Middle frontal gyrus (tissue), 1 donor: Measurements from ENCODE around the gene CSTF1.

Source experiments
- DNase-seq: peaks from one replicate; pipeline ENCODE4 v3.0.0-alpha.2; 2015; ENCODE audit warnings: low spot score; ENCODE audit errors: extremely low spot score

CSTF1 gene

DNA sequence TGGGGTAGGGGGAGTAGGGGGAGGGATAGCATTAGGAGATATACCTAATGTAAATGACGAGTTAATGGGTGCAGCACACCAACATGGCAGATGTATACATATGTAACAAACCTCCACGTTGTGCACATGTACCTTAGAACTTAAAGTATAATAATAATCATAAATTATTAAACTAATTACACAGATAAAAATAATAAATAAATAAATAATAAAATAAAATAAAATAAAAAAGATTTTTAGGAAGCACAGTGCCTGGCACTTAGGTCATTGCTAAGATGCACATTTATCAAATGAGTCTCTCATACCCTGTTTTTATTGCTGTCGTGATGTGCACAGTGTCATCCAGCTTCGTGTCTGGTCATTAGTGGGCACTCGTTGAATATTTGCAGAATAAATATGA is 57.0 kb downstream of the CSTF1 start:
- DNase-seq: no peak

GRCh38 chr20:56451056-56451765 is 58.8 kb downstream of the CSTF1 start:
- no peak for DNase-seq

DNA sequence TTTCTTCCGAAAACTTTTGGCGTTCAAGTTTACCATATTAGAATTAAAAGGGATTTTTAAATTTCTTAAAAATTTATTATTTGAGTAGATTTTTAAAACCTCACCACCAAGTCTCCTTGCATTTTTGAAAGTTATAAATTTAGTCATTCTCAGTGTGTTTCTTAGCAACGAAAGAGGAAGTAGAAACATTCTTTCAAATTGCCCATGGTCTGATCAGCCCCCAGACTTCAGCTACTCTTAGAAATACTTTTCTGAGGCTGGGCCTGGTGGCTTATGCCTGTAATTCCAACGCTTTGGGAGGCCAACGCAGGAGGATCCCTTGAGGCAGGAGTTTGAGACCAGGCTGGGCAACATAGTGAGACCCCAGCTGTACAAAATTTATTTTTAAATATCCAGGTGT is 60.9 kb downstream of the CSTF1 start:
- DNase-seq: no peak

DNA sequence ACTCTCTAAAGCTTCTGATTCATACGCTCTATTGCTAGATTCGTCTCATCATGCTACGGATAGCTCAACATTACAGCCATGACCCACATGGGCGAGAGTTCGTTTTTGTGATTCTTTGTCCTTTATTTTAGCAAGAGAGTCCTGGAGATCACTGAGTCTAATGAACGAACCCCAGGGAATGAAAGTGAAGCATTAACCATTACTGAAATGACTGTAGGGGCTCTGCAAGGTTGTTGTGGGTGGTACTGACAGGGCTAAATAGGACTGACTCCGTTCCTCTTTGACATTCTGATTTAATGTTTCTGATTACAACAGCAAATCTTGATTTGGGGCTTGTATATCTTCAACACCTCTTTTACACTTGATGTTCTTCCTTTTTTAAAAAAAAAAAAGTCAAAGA is 62.3 kb downstream of the CSTF1 start:
- DNase-seq: no peak
